SK-N-SH treated with all-trans-retinoic acid at 6 μM for 48 hours (cell line): ENCODE results near the gene HDAC10.

Experiments used
- ATAC-seq: fragments of 200-7000 bp; cut with Tn5 transposase; 3 replicates; pipeline ENCODE4 v1.9.1; 2020; ENCODE audit warnings: mild to moderate bottlenecking, moderate library complexity
- ARNTL ChIP-seq: fragments of 450-650 bp; formaldehyde crosslinking; IDR thresholded peaks from 2 replicates; pipeline ENCODE4 v1.5.0; 2020; ENCODE audit warnings: low read depth, mild to moderate bottlenecking, moderate library complexity, borderline replicate concordance
- BACH2 ChIP-seq: fragments of 250-450 bp; sonication (Bioruptor Pico); IDR thresholded peaks from 2 replicates; pipeline ENCODE4 v1.9.0; 2021; ENCODE audit warnings: mild to moderate bottlenecking, borderline replicate concordance
- CSDC2 ChIP-seq: fragments of 250-450 bp; sonication (Bioruptor Pico); IDR thresholded peaks from 2 replicates; pipeline ENCODE4 v1.5.0; 2020; ENCODE audit warnings: mild to moderate bottlenecking, moderate library complexity
- ESRRG ChIP-seq: fragments of 250-450 bp; sonication (Bioruptor Pico); IDR thresholded peaks from 2 replicates; pipeline ENCODE4 v1.6.1; 2021; ENCODE audit warnings: mild to moderate bottlenecking
- GLIS3 ChIP-seq: fragments of 250-450 bp; sonication (Bioruptor Pico); IDR thresholded peaks from 2 replicates; pipeline ENCODE4 v1.5.0; 2020; ENCODE audit warnings: mild to moderate bottlenecking, moderate library complexity
- ISL1 ChIP-seq: fragments of 250-450 bp; sonication (Bioruptor Pico); IDR thresholded peaks from 2 replicates; pipeline ENCODE4 v2.1.2; 2022; ENCODE audit warnings: mild to moderate bottlenecking, moderate library complexity
- OSR1 ChIP-seq: fragments of 250-450 bp; sonication (Bioruptor Pico); IDR thresholded peaks from 2 replicates; pipeline ENCODE4 v1.8.0; 2022; ENCODE audit warnings: moderate library complexity, mild to moderate bottlenecking, inconsistent platforms
- PPARA ChIP-seq: fragments of 250-450 bp; sonication (Bioruptor Pico); IDR thresholded peaks from 2 replicates; pipeline ENCODE4 v1.5.0; 2020; ENCODE audit warnings: mild to moderate bottlenecking, borderline replicate concordance
- RARB ChIP-seq: fragments of 250-450 bp; sonication (Bioruptor Pico); IDR thresholded peaks from 2 replicates; pipeline ENCODE4 v1.8.0; 2021; ENCODE audit warnings: mild to moderate bottlenecking, moderate library complexity
- SNAI2 ChIP-seq: fragments of 250-450 bp; sonication (Bioruptor Pico); IDR thresholded peaks from 2 replicates; pipeline ENCODE4 v1.5.0; 2020; ENCODE audit warnings: mild to moderate bottlenecking, moderate library complexity
- TCF4 ChIP-seq: fragments of 250-450 bp; sonication (Bioruptor Pico); IDR thresholded peaks from 2 replicates; pipeline ENCODE4 v1.8.0; 2021; ENCODE audit warnings: mild to moderate bottlenecking, moderate library complexity, borderline replicate concordance
- TSHZ2 ChIP-seq: fragments of 250-450 bp; sonication (Bioruptor Pico); IDR thresholded peaks from 2 replicates; pipeline ENCODE4 v1.5.0; 2020; ENCODE audit warnings: mild to moderate bottlenecking, moderate library complexity
- ZC3H10 ChIP-seq: fragments of 250-450 bp; sonication (Bioruptor Pico); IDR thresholded peaks from 2 replicates; pipeline ENCODE4 v1.5.1; 2021; ENCODE audit warnings: mild to moderate bottlenecking, moderate library complexity
- ZFP3 ChIP-seq: fragments of 250-450 bp; sonication (Bioruptor Pico); IDR thresholded peaks from 2 replicates; pipeline ENCODE4 v1.5.0; 2020; ENCODE audit warnings: mild to moderate bottlenecking, moderate library complexity
- ZNF565 ChIP-seq: fragments of 450-650 bp; formaldehyde crosslinking; conservative IDR thresholded peaks from 2 replicates; pipeline ENCODE4 v1.5.0; 2020; ENCODE audit warnings: low read depth, mild to moderate bottlenecking, moderate library complexity
- ZNF70 ChIP-seq: fragments of 450-650 bp; formaldehyde crosslinking; IDR thresholded peaks from 2 replicates; pipeline ENCODE4 v1.5.0; 2020; ENCODE audit warnings: mild to moderate bottlenecking, moderate library complexity
- ZNF8 ChIP-seq: fragments of 450-650 bp; formaldehyde crosslinking; IDR thresholded peaks from 2 replicates; pipeline ENCODE4 v1.5.0; 2020; ENCODE audit warnings: mild to moderate bottlenecking, moderate library complexity
- TF ChIP-seq, protein P1 (sequence below): fragments of 250-450 bp; sonication (Bioruptor Pico); IDR thresholded peaks from 2 replicates; pipeline ENCODE4 v1.5.1; 2021; ENCODE audit warnings: mild to moderate bottlenecking, moderate library complexity
- TF ChIP-seq, protein P2 (sequence below): fragments of 250-450 bp; sonication (Bioruptor Pico); IDR thresholded peaks from 2 replicates; pipeline ENCODE4 v1.8.0; 2021; ENCODE audit warnings: low read depth, mild to moderate bottlenecking, moderate library complexity, borderline replicate concordance

Gene HDAC10

DNA sequence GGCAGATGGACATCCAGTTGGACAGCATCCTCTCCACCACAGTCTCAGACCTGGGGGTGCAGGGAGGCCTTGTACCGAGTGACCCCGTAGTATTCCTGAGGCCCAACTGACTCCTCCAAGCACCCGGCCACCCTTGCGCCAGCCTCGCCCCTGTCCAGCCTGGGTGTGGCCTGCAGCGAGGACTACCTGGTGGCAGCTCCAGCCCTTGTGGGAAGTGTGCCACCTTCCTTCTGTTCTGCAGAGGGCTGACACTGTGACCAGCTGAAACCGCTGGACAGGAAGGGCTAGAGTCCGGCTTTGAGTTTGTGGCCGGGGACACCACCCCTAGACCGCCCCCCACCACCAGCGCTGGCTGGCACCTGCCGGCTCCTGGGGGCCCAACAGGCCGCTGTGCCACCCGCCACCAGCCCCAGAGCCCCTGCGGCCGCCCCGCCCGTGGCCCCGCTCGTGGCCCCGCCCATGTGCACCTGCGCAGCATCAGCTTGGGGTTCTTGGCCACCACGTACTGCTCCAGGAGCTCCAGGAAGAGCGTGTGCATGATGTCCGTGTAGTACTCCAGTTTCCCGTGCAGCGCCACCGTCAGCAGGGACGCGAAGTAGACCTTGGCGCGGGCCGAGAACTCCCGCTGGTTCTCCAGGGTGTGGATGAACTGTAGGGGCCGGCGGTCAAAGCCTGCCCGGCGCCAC, 29.1 kb upstream of the HDAC10 start:
- TF ChIP-seq ESRRG (CRISPR knock-in tag), result no peak
- TF ChIP-seq ZNF565 (CRISPR knock-in tag), result no peak
- no peak for TF ChIP-seq BACH2 (CRISPR knock-in tag)
- no peak for ATAC-seq

DNA sequence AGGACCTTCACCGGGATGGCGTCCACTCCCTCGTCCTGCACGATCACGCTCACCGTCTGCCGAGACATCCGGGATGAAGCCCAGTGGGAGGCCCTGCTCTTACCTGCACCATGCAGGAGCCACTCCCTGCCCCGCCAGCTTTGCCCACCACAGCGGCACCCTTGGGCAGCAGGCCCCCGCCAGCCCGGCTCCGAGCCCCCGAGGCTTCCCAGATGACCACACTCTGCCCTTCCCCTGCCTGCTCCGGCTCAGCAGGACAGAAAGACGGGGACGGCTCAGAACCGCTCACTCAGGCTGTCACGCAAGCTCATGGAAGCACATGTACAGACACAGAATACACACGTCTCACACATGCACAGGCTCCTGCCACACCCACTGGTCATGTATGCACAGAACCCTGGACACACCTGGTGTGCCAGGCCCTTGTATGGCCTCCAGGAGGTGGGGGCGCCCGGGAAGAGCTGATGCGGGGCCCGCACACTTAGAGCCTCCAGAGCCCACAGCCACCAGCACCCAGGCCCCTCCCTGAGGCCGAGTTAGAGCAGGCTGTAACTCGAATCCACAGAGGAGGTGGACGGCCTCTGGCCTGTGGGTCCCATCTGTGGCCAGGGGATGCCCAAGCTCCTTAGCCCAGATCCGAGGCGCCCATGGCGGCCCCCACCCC, 28.0 kb upstream of the HDAC10 start:
- TF ChIP-seq OSR1 (CRISPR knock-in tag) (no peak), ZNF8 (CRISPR knock-in tag) (no peak), CSDC2 (CRISPR knock-in tag) (no peak), PPARA (CRISPR knock-in tag) (no peak), ZNF70 (no peak)
- TF ChIP-seq, protein P1, sequence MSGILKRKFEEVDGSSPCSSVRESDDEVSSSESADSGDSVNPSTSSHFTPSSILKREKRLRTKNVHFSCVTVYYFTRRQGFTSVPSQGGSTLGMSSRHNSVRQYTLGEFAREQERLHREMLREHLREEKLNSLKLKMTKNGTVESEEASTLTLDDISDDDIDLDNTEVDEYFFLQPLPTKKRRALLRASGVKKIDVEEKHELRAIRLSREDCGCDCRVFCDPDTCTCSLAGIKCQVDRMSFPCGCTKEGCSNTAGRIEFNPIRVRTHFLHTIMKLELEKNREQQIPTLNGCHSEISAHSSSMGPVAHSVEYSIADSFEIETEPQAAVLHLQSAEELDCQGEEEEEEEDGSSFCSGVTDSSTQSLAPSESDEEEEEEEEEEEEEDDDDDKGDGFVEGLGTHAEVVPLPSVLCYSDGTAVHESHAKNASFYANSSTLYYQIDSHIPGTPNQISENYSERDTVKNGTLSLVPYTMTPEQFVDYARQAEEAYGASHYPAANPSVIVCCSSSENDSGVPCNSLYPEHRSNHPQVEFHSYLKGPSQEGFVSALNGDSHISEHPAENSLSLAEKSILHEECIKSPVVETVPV (CRISPR knock-in tag), result no peak
- ATAC-seq, result no peak

- no peak for ATAC-seq
- no peak for TF ChIP-seq PPARA (CRISPR knock-in tag)
- no peak for TF ChIP-seq TSHZ2
- TF ChIP-seq, protein P2, sequence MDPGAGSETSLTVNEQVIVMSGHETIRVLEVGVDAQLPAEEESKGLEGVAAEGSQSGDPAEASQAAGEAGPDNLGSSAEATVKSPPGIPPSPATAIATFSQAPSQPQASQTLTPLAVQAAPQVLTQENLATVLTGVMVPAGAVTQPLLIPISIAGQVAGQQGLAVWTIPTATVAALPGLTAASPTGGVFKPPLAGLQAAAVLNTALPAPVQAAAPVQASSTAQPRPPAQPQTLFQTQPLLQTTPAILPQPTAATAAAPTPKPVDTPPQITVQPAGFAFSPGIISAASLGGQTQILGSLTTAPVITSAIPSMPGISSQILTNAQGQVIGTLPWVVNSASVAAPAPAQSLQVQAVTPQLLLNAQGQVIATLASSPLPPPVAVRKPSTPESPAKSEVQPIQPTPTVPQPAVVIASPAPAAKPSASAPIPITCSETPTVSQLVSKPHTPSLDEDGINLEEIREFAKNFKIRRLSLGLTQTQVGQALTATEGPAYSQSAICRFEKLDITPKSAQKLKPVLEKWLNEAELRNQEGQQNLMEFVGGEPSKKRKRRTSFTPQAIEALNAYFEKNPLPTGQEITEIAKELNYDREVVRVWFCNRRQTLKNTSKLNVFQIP (CRISPR knock-in tag), result no peak
- TF ChIP-seq, protein P1 (CRISPR knock-in tag), result no peak
- no peak for TF ChIP-seq RARB (CRISPR knock-in tag)
- TF ChIP-seq BACH2 (CRISPR knock-in tag), result no peak
- no peak for TF ChIP-seq GLIS3 (CRISPR knock-in tag)
- TF ChIP-seq SNAI2 (CRISPR knock-in tag), result no peak
- no peak for TF ChIP-seq CSDC2 (CRISPR knock-in tag)
- TF ChIP-seq ZNF565 (CRISPR knock-in tag), result no peak
- no peak for TF ChIP-seq ZNF70
- no peak for TF ChIP-seq TCF4
- TF ChIP-seq ARNTL (CRISPR knock-in tag), result no peak
- no peak for TF ChIP-seq ZFP3 (CRISPR knock-in tag)
- no peak for TF ChIP-seq ZC3H10 (CRISPR knock-in tag)
Measured at GRCh38 chr22:50278461-50278860, 27.4 kb upstream of the HDAC10 start.

GRCh38 chr22:50277761-50278160, 26.7 kb upstream of the HDAC10 start:
- ATAC-seq, result no peak
- TF ChIP-seq ISL1 (CRISPR knock-in tag), result no peak
- TF ChIP-seq ESRRG (CRISPR knock-in tag), result no peak
